ENCODE measurements around the gene HOXA1.
A peak's percentile ranks its signal among the peaks of the same experiment; 100 is the strongest.

Gene HOXA1

DNA sequence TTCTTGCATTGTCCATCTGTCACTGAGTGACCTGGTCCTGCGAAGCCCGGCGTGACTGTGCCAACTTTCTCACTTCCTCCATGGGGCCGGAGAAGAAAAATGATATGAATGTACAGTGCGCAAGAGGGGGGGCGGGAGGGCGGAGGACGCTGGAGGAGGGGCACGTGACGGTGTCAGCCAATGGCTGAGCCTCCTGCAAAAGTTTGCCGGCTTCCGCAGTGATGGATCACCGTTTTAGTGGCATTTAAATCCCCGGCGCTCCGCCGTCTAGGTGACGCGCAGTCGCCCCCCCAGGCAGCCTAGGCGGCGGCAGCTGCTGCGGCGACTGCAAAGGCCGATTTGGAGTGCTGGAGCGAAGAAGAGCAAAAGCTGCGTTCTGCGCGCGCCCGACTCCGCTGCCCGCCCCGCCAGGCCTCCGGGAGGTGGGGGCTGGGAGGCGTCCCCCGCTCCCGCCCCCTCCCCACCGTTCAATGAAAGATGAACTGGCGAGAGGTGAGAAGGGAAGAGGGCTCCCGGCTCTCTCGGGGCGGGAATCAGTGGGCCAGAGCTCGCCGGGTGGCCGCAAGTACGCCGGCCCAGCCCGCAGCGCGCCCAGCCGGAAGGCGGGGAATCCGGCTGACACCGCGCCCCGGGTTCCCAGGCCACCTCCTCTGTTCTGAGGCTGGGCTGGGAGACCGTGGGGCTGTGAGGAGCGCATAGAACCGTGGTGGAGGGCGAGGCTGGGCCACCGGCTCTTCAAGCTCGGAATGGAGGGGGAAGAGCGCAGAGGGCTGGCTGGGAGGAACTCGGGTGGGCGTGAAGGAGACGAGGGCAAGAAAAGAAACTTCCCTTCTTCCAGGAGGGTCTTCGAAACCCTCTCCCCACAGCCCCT lies at the start of gene HOXA1:
TSS of gene HOXA1 (minus strand) at position 104 of the 871 bp plus-strand sequence. CDS start at position 16, 88 bp downstream.
- TF ChIP-seq, protein P1, sequence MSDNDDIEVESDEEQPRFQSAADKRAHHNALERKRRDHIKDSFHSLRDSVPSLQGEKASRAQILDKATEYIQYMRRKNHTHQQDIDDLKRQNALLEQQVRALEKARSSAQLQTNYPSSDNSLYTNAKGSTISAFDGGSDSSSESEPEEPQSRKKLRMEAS (IDR thresholded peaks at IDR 0.05; ENCODE audit: low read depth, low read length) = peak; percentile 90
- peak; percentile 58 for TF ChIP-seq MYC (IDR thresholded peaks at IDR 0.05; ENCODE audit: low read depth, low read length)
- TF ChIP-seq POLR2A (IDR thresholded peaks at IDR 0.05; ENCODE audit: extremely low read depth, insufficient read length) = peak; percentile 35
- TF ChIP-seq, protein P2, sequence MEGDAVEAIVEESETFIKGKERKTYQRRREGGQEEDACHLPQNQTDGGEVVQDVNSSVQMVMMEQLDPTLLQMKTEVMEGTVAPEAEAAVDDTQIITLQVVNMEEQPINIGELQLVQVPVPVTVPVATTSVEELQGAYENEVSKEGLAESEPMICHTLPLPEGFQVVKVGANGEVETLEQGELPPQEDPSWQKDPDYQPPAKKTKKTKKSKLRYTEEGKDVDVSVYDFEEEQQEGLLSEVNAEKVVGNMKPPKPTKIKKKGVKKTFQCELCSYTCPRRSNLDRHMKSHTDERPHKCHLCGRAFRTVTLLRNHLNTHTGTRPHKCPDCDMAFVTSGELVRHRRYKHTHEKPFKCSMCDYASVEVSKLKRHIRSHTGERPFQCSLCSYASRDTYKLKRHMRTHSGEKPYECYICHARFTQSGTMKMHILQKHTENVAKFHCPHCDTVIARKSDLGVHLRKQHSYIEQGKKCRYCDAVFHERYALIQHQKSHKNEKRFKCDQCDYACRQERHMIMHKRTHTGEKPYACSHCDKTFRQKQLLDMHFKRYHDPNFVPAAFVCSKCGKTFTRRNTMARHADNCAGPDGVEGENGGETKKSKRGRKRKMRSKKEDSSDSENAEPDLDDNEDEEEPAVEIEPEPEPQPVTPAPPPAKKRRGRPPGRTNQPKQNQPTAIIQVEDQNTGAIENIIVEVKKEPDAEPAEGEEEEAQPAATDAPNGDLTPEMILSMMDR (IDR thresholded peaks at IDR 0.05; ENCODE audit: low read depth, low read length) = no peak
- DNase-seq (ENCODE audit: low read depth) = peak; percentile 98
- H3K4me3 ChIP-seq (ENCODE audit: low read depth, low read length) = peak within 1 kb of the TSS; percentile 82

DNA sequence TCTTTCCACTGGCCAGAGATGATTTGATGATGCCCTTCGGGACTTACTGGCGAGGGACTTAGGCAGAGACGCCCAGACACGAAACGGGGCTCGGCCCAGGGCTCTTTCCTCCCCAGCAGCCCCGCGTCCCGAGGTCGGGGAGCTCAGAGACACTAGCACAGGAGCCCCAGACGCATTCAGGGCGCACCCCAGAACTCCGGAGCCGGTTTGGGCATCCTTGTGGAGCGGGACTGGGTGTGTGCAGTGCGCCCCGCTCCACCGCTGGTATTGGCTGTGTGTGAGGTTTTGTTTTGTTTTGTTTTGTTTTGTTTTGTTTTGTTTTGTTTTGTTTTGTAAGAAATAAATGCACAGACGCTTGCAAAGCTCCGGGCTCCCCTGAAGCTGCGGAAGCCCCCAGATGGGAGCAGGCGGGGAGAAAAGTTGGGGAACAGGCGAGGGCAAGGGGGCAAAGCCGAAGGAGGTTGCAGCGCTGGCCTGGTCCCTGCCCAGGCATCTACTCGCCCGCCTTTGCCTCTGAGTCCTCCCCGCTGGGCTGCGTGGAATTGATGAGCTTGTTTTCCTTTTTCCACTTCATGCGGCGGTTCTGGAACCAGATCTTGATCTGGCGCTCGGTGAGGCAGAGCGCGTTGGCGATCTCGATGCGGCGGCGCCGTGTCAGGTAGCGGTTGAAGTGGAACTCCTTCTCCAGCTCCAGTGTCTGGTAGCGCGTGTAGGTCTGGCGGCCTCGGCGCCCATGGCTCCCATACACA lies 49.5 kb upstream of the HOXA1 start:
- TF ChIP-seq, protein P2 (IDR thresholded peaks at IDR 0.05; ENCODE audit: low read depth, low read length) = no peak
- TF ChIP-seq POLR2A (IDR thresholded peaks at IDR 0.05; ENCODE audit: extremely low read depth, insufficient read length) (no peak), MYC (IDR thresholded peaks at IDR 0.05; ENCODE audit: low read depth, low read length) (no peak)
- TF ChIP-seq, protein P1 (IDR thresholded peaks at IDR 0.05; ENCODE audit: low read depth, low read length) = no peak
- no peak overlapping the region for H3K4me3 ChIP-seq (ENCODE audit: low read depth, low read length)
- no peak for DNase-seq (ENCODE audit: low read depth)

DNA sequence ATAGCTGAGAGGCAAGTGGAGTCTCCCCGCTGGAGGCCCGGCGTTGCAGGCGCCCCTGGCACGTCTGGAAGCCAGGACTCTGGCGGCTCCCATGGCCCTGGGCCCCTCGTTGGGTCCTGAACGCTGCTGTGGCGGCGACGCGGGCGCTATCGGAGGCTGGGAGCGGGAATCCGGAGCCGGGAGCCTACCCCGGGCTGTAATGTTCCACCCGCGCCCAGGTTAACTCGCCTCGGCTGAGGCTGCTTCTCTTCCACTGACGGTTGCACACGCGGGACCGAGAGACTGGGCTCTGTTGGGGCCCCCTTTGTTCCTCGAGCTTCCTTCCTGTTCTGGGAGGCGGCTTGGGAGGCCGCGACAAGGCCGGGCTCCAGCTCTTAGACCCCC lies 49.0 kb upstream of the HOXA1 start:
- no peak overlapping the region for H3K4me3 ChIP-seq (ENCODE audit: low read depth, low read length)
- DNase-seq (ENCODE audit: low read depth) = no peak
- TF ChIP-seq, protein P1 (IDR thresholded peaks at IDR 0.05; ENCODE audit: low read depth, low read length) = no peak
- TF ChIP-seq POLR2A (IDR thresholded peaks at IDR 0.05; ENCODE audit: extremely low read depth, insufficient read length) (no peak), MYC (IDR thresholded peaks at IDR 0.05; ENCODE audit: low read depth, low read length) (no peak)
- TF ChIP-seq, protein P2 (IDR thresholded peaks at IDR 0.05; ENCODE audit: low read depth, low read length) = no peak

DNA sequence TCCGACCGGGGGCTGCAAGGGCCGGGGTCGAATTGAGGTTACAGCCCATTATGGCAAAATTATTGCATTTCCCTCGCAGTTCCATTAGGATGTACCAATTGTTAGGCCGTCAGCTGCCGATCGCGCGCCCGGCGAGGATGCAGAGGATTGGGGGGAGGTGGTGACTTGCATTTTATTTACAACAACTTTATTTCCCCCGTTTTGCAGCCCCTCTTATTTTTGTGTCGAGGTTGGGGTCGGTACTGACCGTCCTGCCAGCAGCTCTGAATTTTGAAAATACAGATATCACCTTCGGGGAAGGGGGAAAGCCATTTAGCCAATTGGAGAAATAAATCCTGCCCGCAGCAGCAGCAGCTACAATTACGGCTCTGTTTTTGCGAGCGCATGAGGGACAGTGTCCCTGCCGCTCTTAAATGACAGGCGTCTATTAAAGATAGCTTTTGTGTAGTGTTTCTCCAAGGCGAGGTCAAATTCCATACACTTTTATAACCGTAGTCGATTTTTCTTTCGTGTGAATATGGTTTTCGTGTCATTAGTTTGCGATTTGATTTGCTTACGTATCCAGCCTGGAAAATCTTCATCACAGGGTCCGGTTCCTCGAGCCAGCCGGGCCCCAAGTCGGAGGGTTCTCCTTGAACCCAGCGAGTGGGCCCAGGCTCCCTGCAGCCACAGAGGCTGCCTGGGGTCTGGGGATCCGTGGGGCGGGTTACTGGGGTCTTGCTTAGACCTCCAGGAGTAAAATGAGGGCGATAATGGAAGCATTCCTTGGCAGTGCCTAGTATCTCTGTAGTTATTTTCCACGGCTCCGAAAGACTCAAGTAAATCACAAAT lies 48.4 kb upstream of the HOXA1 start:
- no peak overlapping the region for H3K4me3 ChIP-seq (ENCODE audit: low read depth, low read length)
- no peak for DNase-seq (ENCODE audit: low read depth)
- TF ChIP-seq MYC (IDR thresholded peaks at IDR 0.05; ENCODE audit: low read depth, low read length) = no peak
- TF ChIP-seq, protein P1 (IDR thresholded peaks at IDR 0.05; ENCODE audit: low read depth, low read length) = no peak
- TF ChIP-seq, protein P2 (IDR thresholded peaks at IDR 0.05; ENCODE audit: low read depth, low read length) = no peak
- TF ChIP-seq POLR2A (IDR thresholded peaks at IDR 0.05; ENCODE audit: extremely low read depth, insufficient read length) = no peak
